Activated CD8-positive, alpha-beta T cell treated with anti-CD3 and anti-CD28 coated beads for 36 hours (primary cell): ENCODE data around the gene PTGDS. TPM values are rescaled to one million over a fixed set of nuclear protein-coding genes. Genes with fewer than 3 reads are reported as not detected.

Experiments used
- ATAC-seq: fragments of 200-7000 bp; cut with Tn5 transposase; one replicate; pipeline ENCODE4 v1.10.0; 2021; ENCODE audit warnings: mild to moderate bottlenecking, moderate library complexity
- CTCF ChIA-PET: fragments of 350-600 bp; sonication (Branson Sonifier 250); formaldehyde crosslinking; loops from one replicate; lab custom pipeline; 2021; ENCODE audit warnings: antibody characterized with exemption; lab: Charles Lee
- POLR2A ChIA-PET: fragments of 350-600 bp; sonication (Branson Sonifier 250); formaldehyde crosslinking; loops from one replicate; lab custom pipeline; 2021; ENCODE audit warnings: antibody characterized with exemption; lab: Charles Lee
- DNase-seq: peaks from one replicate; pipeline ENCODE4 v3.0.0-alpha.2; 2020
- H3K27ac Mint-ChIP-seq: one replicate; pipeline ENCODE4 v1.8.0; 2021; ENCODE audit warnings: mild to moderate bottlenecking, mixed read lengths
- H3K27me3 Mint-ChIP-seq: one replicate; pipeline ENCODE4 v1.8.0; 2021; ENCODE audit warnings: mixed read lengths
- H3K36me3 Mint-ChIP-seq: one replicate; pipeline ENCODE4 v1.8.0; 2021; ENCODE audit warnings: low read depth, mixed read lengths
- H3K4me1 Mint-ChIP-seq: one replicate; pipeline ENCODE4 v1.8.0; 2021; ENCODE audit warnings: low read depth, mixed read lengths
- H3K4me3 Mint-ChIP-seq: one replicate; pipeline ENCODE4 v1.8.0; 2021; ENCODE audit warnings: mild to moderate bottlenecking, moderate library complexity, mixed read lengths
- H3K9me3 Mint-ChIP-seq: one replicate; pipeline ENCODE4 v1.8.0; 2021; ENCODE audit warnings: mixed read lengths
- intact Hi-C: fragments of 100-400 bp; cut with micrococcal nuclease; formaldehyde crosslinking; loops from one replicate; pipeline ENCODE4 v1.10.0; 2022
- total RNA-seq, 2 experiments: library from RNA; stranded (reverse); gene quantifications; one replicate each; pipeline ENCODE4 v1.2.3, GENCODE V29; 2021
- TF ChIP-seq, protein P1 (sequence below): fragments of 200-600 bp; IDR thresholded peaks from one replicate; pipeline ENCODE4 v1.8.0; 2022; ENCODE audit warnings: antibody characterized with exemption, mild to moderate bottlenecking

PTGDS gene
- total RNA-seq, 2 experiments from 2014 or later = not detected

DNA sequence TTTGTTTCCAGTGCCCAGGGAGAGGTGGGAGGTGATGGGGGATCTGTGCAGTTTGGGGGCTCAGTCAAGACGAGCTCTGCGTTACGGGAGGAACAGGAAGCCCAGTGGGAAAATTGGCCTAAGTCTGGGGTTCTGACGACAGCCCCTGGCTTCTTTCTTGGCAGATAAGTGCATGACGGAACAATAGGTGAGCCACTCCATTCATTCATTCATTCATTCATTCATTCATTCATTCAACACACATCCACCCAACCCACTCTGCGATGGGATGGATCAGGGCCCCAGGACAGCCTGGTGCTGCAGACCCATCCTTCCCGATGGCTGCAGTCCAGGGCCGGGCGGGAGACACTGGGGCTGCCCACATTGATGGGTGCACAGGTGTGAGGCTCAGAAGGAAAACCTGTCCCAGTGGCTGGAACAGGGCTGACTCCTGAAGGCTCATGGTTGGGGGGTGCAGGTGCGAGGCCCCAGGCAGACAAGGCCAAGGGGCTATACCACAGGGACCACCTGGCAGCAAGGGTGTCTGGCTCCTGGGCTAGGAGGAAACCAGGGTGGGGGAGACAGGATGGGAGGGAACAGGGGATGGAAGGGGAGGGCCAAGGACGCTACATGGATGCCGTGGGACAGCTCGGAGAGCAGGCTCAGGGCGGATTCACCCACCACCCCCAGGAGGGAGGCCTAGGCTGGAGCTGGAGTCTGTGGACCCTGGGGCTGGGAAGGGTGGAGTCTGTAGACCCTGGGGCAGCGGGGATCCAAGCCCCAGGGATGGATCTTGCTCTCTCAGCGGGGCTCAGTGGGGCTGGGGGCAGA, 3.6 kb downstream of the PTGDS start:
- DNase-seq = no peak
- no peak for ATAC-seq
- Mint-ChIP-seq H3K27ac (no peak overlapping the region), H3K36me3 (no peaks in the 10 kb centered on the region), H3K4me1 (peaks cover 8% of the 10 kb centered on the region), H3K27me3 (peaks cover 7% of the 10 kb centered on the region), H3K9me3 (no peaks in the 10 kb centered on the region), H3K4me3 (no peak overlapping the region)
- ChIA-PET CTCF (no interaction called here), POLR2A (interaction anchor here (1.2 kb wide), 1 partner anchor 10 kb away, joined by 3 read pairs; no protein-coding TSS in a partner anchor)
- intact Hi-C loops = no loop called here
- TF ChIP-seq, protein P1, sequence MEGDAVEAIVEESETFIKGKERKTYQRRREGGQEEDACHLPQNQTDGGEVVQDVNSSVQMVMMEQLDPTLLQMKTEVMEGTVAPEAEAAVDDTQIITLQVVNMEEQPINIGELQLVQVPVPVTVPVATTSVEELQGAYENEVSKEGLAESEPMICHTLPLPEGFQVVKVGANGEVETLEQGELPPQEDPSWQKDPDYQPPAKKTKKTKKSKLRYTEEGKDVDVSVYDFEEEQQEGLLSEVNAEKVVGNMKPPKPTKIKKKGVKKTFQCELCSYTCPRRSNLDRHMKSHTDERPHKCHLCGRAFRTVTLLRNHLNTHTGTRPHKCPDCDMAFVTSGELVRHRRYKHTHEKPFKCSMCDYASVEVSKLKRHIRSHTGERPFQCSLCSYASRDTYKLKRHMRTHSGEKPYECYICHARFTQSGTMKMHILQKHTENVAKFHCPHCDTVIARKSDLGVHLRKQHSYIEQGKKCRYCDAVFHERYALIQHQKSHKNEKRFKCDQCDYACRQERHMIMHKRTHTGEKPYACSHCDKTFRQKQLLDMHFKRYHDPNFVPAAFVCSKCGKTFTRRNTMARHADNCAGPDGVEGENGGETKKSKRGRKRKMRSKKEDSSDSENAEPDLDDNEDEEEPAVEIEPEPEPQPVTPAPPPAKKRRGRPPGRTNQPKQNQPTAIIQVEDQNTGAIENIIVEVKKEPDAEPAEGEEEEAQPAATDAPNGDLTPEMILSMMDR = no peak

DNA sequence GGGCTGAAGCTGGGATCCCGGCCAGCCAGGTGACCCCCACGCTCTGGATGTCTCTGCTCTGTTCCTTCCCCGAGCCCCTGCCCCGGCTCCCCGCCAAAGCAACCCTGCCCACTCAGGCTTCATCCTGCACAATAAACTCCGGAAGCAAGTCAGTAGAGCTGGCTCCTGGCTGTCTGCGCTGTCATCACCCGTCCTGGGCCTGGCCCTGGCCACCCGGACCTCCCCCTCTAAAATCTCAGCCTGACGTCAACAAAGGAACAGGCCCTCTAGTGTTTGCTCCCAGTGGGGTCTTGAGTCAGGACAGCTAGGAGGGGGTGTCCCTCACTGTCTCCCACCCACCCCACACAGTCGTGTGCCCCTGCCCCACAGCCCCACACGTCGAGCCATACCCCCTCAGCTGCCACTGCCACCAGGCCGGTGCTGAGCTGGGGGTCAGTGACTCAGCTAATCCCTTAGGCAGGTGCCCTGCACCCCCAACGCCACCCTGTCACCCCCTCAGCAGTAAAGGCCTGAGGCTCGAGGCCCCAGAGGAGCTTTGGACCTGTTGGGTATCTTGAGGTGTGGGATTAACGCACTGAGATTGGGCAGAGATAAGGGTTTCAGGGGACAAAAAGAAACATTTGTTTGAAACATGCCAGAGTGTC, 4.4 kb downstream of the PTGDS start:
- DNase-seq (no peak), ATAC-seq (no peak)
- ChIA-PET POLR2A (interaction anchor here (1.2 kb wide), 1 partner anchor 9 kb away, joined by 3 read pairs; no protein-coding TSS in a partner anchor), CTCF (interaction anchor here (1.4 kb wide), 1 partner anchor 9 kb away, joined by 3 read pairs; no protein-coding TSS in a partner anchor)
- TF ChIP-seq, protein P1 = no peak
- H3K36me3 Mint-ChIP-seq = no peaks in the 10 kb centered on the region
- peaks cover 2% of the 10 kb centered on the region for H3K4me1 Mint-ChIP-seq
- H3K4me3 Mint-ChIP-seq = no peak overlapping the region
- no peak overlapping the region for H3K27ac Mint-ChIP-seq
- peaks cover 11% of the 10 kb centered on the region for H3K27me3 Mint-ChIP-seq
- no peaks in the 10 kb centered on the region for H3K9me3 Mint-ChIP-seq
- intact Hi-C loops = no loop called here

DNA sequence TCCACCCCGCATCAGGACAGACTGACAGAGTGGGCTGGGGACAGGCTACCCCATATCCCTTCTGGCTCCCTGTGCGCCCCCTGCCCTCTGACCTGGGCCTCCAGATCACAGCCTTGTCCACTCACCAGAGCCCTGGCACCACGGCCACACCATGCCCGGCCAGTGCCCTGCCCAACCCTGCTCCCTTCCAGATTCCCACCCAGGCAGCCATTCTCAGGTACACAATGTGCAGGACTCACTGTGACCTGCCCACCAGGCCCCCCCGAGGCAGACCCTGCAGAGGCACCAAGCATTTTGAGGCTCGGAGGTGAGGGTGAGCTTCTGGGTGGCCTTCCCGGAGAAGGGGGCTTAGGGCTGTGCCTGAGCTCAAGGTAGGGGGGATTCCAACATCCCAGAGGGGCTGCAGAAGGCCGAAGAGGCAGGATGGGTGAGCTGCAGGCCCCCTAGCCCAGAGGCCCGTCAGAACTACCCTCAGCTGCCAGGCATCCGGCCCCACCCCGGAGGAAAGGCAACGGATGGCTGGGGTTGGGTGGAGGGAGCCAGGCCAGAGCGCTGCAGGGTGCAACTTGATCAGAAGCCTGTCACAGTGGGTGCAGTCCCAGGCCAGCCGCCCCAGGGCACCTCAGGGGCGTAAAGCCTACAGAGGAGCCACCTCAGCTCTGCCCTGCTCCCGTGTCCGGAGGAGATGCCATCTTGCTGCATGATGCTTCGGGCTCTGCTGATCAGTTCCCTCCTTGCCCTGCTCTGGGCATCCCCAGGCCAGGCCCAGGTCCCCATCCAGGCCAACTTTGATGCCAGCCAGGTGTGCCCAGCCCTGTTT, 5.1 kb downstream of the PTGDS start, which contains the start of gene LCNL1:
Gene LCNL1 (plus strand): TSS at position 762 of the 820 bp plus-strand sequence. CDS start 594 bp downstream, outside the sequence.
- intact Hi-C loops = no loop called here
- POLR2A ChIA-PET = interaction anchor here (1.2 kb wide), 1 partner anchor 9 kb away, joined by 3 read pairs; no protein-coding TSS in a partner anchor
- no peaks in the 10 kb centered on the region for H3K9me3 Mint-ChIP-seq
- no peak within 1 kb of the TSS for H3K4me3 Mint-ChIP-seq
- DNase-seq (no peak), ATAC-seq (no peak)
- no peak within 1 kb of the TSS for H3K27ac Mint-ChIP-seq
- CTCF ChIA-PET = interaction anchor here (1.4 kb wide), 1 partner anchor 8 kb away, joined by 3 read pairs; no protein-coding TSS in a partner anchor
- TF ChIP-seq, protein P1 = no peak
- H3K27me3 Mint-ChIP-seq = peaks cover 11% of the 10 kb centered on the region
- no peaks in the 10 kb centered on the region for H3K36me3 Mint-ChIP-seq
- no peaks in the 10 kb centered on the region for H3K4me1 Mint-ChIP-seq

DNA sequence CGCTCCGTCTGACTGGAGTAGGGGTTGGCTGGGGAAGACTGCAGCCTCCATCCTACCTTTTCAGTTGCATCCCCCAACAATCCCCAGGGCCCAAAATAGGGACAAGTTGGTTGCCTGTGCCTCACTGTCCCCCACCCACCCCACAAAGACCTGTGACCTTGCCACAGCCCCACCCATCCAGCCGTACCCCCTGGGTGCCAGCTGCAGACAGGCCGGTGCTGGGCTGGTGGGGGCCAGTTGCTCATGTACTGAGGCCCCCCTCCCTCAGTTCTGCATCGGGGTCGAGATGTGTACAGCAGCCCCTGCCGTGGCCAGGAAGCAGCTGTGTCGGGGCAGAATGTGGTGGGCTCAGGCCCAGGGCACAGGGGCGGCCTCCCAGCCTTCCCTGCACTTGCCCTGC, 5.9 kb downstream of the PTGDS start:
- Mint-ChIP-seq H3K4me3 (no peak overlapping the region), H3K27me3 (peaks cover 11% of the 10 kb centered on the region), H3K36me3 (no peaks in the 10 kb centered on the region), H3K27ac (no peak overlapping the region), H3K4me1 (no peaks in the 10 kb centered on the region), H3K9me3 (no peaks in the 10 kb centered on the region)
- ATAC-seq = no peak
- intact Hi-C loops = no loop called here
- DNase-seq = no peak
- TF ChIP-seq, protein P1 = no peak
- ChIA-PET POLR2A (no interaction called here), CTCF (no interaction called here)
